Right atrium auricular region (tissue), 2 donors: ENCODE measurements around the gene RPAIN. TPM values are rescaled to one million over a fixed set of nuclear protein-coding genes. Genes with fewer than 3 reads are reported as not detected.

Experiments used
- DNase-seq: peaks from one replicate; pipeline ENCODE4 v3.0.0-alpha.2; 2019; ENCODE audit warnings: low spot score
- H3K27ac ChIP-seq, 2 donors: fragments of 200-600 bp; sonication (generic); 1 replicate in 1 of 2; 2 replicates in 1 of 2; pipeline ENCODE4 v1.5.1; 2016 to 2019
- H3K27me3 ChIP-seq, 2 donors: fragments of 200-600 bp; sonication (generic); one replicate each; pipeline versions ENCODE4 v1.5.1 to v1.6.0; 2017 to 2019
- H3K36me3 ChIP-seq: fragments of 200-600 bp; sonication (generic); one replicate; pipeline ENCODE4 v1.5.1; 2016
- H3K4me1 ChIP-seq, 2 donors: fragments of 200-600 bp; sonication (generic); one replicate each; pipeline versions ENCODE4 v1.5.1 to v1.6.0; 2017 to 2019
- H3K4me3 ChIP-seq, 2 donors: fragments of 200-600 bp; sonication (generic); 1 replicate in 1 of 2; 2 replicates in 1 of 2; pipeline ENCODE4 v1.5.1; 2017 to 2019; ENCODE audit warnings: mild to moderate bottlenecking in 1 of 2, moderate library complexity in 1 of 2
- H3K9me3 ChIP-seq, 2 donors: fragments of 200-600 bp; sonication (generic); one replicate each; pipeline ENCODE4 v1.5.1; 2019
- total RNA-seq, 2 donors: library from RNA; depleted of rRNA; stranded (reverse); fragments of >200 nt; gene quantifications; one replicate each; pipeline ENCODE4 v1.1.0, GENCODE V29; 2016
- TF ChIP-seq, protein P1 (sequence below), 2 donors: fragments of 200-600 bp; sonication (generic); IDR thresholded peaks; one replicate each; pipeline ENCODE4 v1.5.1; 2019; ENCODE audit warnings: antibody characterized with exemption in 2 of 2

RPAIN gene
- total RNA-seq, 2 donors from 2014 or later = 31.4 to 40.7 TPM

DNA sequence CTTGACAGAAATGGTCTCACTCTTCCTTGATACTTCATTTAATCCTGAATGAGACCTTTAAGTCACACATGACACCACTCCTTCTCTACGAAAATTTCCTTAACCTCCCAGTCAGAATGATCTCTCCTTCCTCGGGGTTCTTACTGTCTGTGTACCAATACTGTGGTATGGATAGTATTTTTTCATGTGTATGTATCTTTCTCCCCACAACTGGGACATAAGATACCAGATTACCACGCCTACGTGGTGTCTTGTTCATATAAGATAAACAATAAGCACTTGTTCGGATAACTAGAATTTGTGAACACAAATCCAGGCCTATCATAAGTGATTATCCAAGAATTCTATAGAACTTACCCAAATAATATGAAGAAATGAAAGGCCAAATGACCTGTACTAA lies 11.8 kb upstream of the RPAIN start:
- Histone ChIP-seq H3K27ac (no peak overlapping the region), H3K4me3 (no peak overlapping the region), H3K27me3 (no peaks in the 10 kb centered on the region), H3K4me1 (no peaks in the 10 kb centered on the region), H3K9me3 (no peaks in the 10 kb centered on the region), H3K36me3 (peaks cover 89% of the 10 kb centered on the region)
- TF ChIP-seq, protein P1, sequence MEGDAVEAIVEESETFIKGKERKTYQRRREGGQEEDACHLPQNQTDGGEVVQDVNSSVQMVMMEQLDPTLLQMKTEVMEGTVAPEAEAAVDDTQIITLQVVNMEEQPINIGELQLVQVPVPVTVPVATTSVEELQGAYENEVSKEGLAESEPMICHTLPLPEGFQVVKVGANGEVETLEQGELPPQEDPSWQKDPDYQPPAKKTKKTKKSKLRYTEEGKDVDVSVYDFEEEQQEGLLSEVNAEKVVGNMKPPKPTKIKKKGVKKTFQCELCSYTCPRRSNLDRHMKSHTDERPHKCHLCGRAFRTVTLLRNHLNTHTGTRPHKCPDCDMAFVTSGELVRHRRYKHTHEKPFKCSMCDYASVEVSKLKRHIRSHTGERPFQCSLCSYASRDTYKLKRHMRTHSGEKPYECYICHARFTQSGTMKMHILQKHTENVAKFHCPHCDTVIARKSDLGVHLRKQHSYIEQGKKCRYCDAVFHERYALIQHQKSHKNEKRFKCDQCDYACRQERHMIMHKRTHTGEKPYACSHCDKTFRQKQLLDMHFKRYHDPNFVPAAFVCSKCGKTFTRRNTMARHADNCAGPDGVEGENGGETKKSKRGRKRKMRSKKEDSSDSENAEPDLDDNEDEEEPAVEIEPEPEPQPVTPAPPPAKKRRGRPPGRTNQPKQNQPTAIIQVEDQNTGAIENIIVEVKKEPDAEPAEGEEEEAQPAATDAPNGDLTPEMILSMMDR (IDR thresholded peaks at IDR 0.05) = no peak
- DNase-seq = no peak

DNA sequence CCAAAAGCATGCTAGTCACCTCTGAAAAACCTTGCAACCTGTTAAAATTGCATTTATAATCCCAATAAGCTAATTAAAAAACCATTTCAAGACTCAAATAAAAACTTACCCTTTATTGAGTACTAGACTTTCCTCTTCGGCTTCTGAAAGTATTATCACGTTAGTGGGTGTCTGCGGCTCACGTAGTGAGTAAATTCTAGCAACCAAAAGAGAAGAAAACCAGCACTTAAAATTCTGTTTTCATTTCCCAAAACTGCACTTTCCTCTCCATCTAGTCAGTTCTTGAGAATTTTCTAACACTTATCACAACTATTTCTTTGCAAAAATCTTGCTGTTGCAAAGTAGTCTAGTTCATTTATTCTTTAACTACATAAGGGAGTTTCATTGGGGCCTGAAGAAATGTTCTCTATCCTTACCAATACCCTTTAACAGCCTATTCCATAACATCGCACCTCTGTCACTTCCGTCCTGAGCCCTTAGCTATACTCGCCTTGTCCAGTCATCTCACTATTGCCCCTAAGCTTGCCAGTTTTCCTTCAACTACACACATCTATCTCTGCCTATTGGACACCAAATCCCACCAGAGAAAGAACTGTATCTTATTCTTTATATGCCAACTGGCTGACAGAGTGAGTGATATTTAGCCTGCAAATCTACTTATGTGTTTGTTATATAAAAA lies 9.2 kb upstream of the RPAIN start:
- no peaks in the 10 kb centered on the region for H3K9me3 ChIP-seq
- no peak overlapping the region for H3K4me3 ChIP-seq
- H3K36me3 ChIP-seq = peaks cover 81% of the 10 kb centered on the region
- no peak for DNase-seq
- no peak overlapping the region for H3K27ac ChIP-seq
- no peaks in the 10 kb centered on the region for H3K4me1 ChIP-seq
- no peaks in the 10 kb centered on the region for H3K27me3 ChIP-seq
- TF ChIP-seq, protein P1 (IDR thresholded peaks at IDR 0.05) = no peak

DNA sequence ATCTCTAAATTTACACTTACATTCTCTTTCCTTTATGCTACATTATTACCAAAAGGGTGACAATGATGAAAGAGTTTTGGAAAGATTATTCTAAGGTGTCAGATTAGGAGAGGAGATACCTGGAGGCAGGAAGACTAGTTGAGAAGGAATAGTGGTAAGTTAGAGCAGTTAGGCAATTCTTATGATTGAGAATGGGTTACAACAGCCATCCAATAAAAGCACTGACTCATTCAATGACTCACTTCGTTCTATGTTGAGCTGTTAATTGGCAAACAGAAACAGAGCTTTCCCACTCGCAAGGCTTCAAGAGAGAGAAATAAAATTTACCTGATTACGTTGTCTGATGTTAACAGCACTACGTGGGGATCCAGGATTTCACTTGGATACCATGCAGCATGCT lies 6.3 kb upstream of the RPAIN start:
- H3K4me1 ChIP-seq = peaks cover 0 to 21% of the 10 kb centered on the region in 2 donors
- H3K27ac ChIP-seq = no peak overlapping the region
- peaks cover 52% of the 10 kb centered on the region for H3K36me3 ChIP-seq
- no peaks in the 10 kb centered on the region for H3K27me3 ChIP-seq
- no peak overlapping the region for H3K4me3 ChIP-seq
- DNase-seq = no peak
- H3K9me3 ChIP-seq = no peaks in the 10 kb centered on the region
- TF ChIP-seq, protein P1 (IDR thresholded peaks at IDR 0.05) = no peak

DNA sequence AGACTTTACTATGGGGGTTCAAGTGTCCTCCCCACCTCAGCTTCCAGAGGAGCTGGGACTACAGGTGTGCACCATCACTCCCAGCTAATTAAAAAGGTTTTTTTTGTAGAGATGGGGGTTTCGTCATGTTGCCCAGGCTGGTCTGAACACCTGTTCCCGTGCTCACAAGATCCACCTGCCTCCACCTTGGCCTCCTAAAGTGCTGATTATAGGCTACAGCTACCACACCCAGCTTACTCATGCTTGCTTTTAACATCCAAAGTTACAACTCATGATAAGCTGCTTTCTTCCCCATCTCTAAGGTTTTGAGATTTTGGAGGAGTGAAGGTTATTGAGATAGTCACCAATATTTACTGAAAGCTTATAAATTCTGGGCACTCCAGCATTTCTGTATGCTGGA lies 3.1 kb upstream of the RPAIN start:
- H3K9me3 ChIP-seq = no peaks in the 10 kb centered on the region
- TF ChIP-seq, protein P1 (IDR thresholded peaks at IDR 0.05) = no peak
- H3K27me3 ChIP-seq = no peaks in the 10 kb centered on the region
- H3K4me1 ChIP-seq = peaks cover 0 to 36% of the 10 kb centered on the region in 2 donors
- no peak overlapping the region for H3K27ac ChIP-seq
- H3K36me3 ChIP-seq = peaks cover 32% of the 10 kb centered on the region
- H3K4me3 ChIP-seq = no peak overlapping the region
- DNase-seq = no peak

DNA sequence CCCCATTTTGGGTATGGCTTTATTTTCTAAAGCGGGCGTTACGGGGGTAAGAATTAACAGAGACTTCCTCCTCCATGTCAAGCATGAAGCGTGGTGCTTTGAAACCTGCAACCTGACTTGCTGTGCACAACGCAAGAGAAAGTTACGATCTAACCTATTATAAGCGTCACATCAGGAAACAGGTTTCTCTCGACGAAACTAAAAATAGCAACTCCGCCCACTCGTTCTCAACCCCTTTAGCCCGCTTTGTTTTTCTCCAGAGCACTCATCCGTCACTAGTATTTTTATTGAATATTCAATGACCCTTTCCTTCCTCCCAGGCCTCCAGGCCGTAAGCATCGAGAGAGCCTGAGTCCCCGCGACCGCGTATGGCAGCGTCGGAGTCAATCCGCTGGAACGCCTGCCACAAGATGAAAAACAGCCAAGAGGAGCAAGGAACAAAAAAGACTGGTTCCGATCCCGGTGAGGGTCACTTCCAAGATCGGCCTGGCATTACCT lies 1.1 kb upstream of the RPAIN start:
- Histone ChIP-seq H3K4me1 (peaks cover 0 to 36% of the 10 kb centered on the region in 2 donors), H3K27me3 (no peaks in the 10 kb centered on the region), H3K27ac (peak overlapping the region; percentile 84 to 90), H3K9me3 (no peaks in the 10 kb centered on the region), H3K36me3 (peaks cover 34% of the 10 kb centered on the region), H3K4me3 (peak overlapping the region; percentile 76 to 92)
- no peak for DNase-seq
- TF ChIP-seq, protein P1 (IDR thresholded peaks at IDR 0.05) = no peak
